Activated CD4-positive, alpha-beta T cell treated with anti-CD3 and anti-CD28 coated beads, Interleukin-2, amount 50 U/mL, for 24 hours (primary cell): ENCODE measurements around the gene KLK10.
A peak's percentile ranks its signal among the peaks of the same experiment; 100 is the strongest.

ENCODE experiments used
- DNase-seq, 2 donors: peaks; one replicate each; pipeline ENCODE4 v3.0.0-alpha.2; 2020; ENCODE audit warnings: low read depth in 1 of 2, low spot score in 1 of 2

Gene KLK10

DNA sequence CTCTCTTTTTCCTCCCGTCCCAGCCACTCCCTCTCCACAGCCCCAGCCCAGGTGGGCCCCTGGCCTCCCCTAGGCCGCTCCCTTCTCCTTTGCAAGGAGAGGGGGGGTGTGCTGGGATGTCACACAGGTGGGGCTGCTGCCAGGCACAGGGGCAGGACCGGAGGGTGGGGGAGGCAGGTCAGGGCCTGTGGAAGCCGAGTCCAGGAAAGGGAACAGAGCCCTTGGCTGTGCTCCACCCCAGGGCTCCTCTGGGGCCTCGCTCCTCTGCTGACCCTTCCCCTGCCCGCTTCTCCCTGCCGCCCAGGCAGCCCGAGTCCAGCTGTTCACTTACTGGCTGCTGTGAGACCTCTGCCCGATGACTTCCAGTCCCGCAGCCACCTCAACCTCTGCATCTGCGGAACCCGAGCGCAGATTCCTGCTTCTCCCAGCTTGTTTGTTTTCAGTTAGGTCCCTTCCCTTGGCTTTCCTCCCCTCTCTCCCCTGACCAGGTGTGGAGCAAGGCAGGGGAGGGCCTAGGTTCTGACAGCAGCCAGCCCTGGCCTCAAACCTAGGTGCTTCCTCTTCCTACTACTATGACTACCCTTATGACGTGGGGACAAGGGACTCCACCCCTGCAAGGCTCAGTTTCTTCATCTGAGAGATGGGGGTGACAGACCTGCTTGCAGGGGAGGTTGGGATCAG is 7.8 kb upstream of the KLK10 start:
- DNase-seq, result no peak

- no peak for DNase-seq
Measured at GRCh38 chr19:51026554-51026831, 7.0 kb upstream of the KLK10 start, which contains the start of gene KLK11. Gene KLK11 (minus strand): TSS chr19:51026616. CDS start chr19:51025631, 985 bp downstream.

DNA sequence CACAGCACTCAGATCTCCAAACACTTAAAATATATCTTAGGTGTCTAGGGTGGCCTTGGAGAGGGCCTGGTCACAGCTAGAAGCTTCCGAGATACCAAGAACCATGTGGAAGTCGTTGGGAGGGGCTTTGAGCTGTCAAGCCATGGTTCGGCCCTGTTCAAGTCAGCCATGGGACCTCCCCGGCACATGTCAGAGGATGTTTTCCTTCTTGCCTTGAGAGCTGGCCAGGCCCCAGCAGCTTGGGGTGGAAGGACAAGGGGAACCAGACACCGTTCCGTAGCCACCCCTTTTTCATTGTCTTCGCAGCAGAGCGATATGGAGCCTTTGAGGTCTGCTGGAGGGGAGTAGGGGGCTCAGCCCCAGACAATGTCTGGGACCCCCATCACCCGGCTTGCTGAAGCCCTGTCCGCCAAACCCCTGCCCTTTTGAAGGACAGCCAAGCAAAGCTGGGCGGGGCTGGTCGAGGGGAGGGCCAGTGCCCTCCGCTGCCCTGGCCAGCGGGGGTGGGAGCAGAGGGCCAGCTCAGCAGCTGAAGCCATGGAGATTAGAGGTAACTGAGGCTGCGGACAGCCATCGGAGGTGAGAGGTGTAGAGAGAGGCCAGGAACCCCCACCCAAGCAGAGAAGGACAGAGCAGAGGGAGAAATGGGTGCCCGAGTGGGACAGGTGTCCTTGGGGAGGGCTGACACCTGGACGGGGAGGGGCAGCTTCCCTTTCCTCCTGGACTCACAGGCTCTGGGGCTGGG is 6.5 kb upstream of the KLK10 start:
- no peak for DNase-seq

- no peak for DNase-seq
Measured at GRCh38 chr19:51025401-51025800, 5.9 kb upstream of the KLK10 start.

GRCh38 chr19:51024924-51025323 is 5.4 kb upstream of the KLK10 start:
- no peak for DNase-seq

- DNase-seq, result no peak
Measured at GRCh38 chr19:51023946-51024345, 4.4 kb upstream of the KLK10 start.

DNA sequence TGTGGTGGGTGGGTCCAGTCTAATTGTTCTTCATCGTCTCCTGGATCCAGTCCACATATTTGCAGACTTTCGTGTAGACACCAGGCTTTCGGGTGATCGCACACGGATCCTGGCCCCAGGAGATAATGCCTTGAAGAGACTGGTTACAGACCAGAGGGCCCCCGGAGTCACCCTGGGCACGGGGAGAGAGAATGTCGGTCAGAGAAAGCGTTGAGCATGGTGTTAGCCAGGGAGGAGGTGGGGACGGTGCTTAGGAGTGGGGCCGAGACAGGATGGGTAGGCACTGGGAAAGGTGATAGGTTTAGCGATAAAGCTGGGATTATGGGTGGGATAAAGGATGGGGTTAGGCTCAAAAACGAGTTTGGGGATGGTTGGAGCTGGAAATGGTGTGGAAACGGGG is 3.0 kb upstream of the KLK10 start:
- DNase-seq, result no peak

GRCh38 chr19:51020988-51021651 is 1.6 kb upstream of the KLK10 start:
- no peak for DNase-seq

DNA sequence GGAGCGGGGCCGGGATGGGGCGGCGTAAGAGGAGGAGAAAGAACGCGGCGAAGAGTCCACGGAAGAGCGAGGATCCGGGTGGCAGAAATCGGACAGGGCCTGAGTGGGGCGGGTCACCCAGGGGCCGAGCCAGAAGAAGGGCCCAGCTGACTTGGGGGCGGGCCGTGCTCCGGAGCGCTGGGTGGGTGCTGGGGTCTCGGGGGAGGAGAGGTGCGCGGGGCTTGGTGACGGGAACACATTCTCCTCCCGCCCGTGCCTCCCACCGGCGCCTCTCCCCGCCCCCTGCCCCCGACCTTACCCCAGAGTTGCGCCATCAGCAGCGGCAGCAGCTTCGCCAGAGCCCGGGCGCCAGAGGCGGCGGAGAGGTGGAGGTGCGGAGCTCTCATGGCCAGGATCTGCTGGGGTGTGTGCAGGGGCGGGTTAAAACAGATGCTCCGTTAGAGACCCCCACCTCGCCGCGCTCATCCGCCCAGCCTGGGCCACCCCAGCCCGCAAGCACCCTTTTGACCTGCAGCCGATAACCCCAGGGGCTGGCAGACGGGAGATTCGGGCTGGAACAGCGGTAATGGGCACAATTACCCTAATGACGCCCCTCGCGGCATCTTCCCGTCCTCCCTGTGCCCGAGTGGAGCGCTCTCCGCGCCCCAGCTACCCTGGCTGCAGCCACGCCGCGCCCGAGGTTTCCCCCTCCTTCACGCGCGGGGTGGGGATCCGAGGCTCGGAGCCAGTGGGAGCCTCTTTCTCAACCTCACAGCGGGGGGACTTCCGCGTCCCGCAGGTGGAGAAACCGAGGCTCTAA is 565 bp downstream of the KLK10 start:
- no peak for DNase-seq

- peak; percentile 21 to 55 for DNase-seq
Measured at GRCh38 chr19:51016798-51017683, 2.5 kb downstream of the KLK10 start.

- no peak for DNase-seq
Measured at GRCh38 chr19:51015691-51016267, 3.7 kb downstream of the KLK10 start.

- no peak for DNase-seq
Measured at GRCh38 chr19:51014242-51014641, 5.3 kb downstream of the KLK10 start.

GRCh38 chr19:51012661-51013190 is 6.8 kb downstream of the KLK10 start:
- no peak for DNase-seq

DNA sequence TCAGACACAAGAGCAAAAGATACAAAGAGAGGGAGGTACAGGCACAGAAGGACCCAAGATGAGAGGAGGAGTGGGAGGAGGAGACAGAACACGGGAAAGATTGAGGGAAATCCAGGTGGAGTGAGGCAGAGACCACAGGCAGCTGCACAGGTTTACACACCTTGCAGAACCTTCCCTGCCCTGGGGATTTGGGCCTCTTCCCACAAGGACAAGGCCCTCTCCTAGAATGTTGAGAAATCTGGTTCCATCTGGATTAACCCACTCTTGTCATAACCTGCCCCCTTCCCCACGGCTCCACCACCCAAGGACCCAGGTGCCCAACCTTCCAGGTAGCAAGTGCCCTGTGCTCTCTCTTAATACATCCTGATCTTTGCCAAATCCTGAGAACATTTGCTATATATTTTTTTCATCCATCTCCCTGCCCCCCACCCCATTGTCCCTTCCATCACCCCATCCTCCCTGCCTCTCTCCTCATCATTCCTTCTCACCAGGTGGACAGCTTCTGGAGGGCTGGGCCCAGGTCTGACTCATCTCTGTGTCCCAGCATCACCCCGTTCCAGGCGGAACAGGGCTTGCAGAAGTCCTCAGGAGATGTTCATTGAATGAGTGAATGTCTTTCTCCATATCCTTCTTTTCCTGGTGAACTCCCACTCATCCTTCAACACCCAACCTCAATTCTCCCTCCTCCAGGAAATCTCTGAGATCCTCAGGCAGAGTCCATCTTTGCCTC is 9.3 kb downstream of the KLK10 start:
- no peak for DNase-seq

DNA sequence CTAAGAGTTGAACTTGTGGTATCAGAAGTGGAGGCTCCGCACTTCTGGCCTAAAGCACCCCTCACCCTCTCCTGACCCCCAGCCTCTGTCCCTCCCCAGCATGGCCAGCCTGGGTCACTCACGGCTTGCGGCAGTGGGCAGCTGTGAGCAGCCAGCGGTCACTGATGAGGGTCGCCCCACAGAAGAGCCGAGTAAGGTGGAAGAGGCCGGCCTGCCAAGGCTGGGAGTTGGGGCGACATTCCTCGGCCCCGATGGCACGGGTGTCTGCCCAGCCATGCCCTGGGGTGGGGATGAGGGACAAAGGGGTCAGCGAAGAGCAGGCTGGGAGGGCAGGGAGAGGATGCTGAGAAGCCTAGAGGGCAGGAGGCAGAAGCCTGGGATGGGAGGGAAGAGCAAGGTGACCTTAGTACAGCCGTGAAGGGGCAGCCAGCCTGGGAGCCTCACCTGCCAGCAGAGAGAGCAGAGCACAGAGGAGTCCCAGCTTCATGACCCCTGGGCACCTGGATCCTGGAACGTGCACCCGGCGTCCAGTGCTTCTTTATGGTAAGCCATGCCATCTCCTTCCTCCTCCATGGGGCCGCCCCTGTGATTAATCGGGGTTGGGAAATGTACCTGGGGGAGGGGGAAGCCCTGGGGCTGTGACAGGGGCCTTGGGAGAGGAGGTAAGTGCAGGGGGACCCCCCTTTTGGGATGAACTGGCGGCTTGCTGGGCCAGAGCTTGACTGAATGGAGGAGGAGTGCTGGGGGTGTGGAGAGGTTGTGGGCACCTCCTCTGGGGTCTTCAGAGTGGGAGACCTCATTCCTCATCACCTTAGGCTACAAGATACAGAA is 10.2 kb downstream of the KLK10 start:
- no peak for DNase-seq

- no peak for DNase-seq
Measured at GRCh38 chr19:51007488-51007887, 12.0 kb downstream of the KLK10 start.

- DNase-seq, result no peak
Measured at GRCh38 chr19:51006406-51006805, 13.1 kb downstream of the KLK10 start.

- DNase-seq, result no peak
Measured at GRCh38 chr19:51005248-51005647, 14.3 kb downstream of the KLK10 start.
